ENCODE measurements around the gene AADACL2.

AADACL2 gene

DNA sequence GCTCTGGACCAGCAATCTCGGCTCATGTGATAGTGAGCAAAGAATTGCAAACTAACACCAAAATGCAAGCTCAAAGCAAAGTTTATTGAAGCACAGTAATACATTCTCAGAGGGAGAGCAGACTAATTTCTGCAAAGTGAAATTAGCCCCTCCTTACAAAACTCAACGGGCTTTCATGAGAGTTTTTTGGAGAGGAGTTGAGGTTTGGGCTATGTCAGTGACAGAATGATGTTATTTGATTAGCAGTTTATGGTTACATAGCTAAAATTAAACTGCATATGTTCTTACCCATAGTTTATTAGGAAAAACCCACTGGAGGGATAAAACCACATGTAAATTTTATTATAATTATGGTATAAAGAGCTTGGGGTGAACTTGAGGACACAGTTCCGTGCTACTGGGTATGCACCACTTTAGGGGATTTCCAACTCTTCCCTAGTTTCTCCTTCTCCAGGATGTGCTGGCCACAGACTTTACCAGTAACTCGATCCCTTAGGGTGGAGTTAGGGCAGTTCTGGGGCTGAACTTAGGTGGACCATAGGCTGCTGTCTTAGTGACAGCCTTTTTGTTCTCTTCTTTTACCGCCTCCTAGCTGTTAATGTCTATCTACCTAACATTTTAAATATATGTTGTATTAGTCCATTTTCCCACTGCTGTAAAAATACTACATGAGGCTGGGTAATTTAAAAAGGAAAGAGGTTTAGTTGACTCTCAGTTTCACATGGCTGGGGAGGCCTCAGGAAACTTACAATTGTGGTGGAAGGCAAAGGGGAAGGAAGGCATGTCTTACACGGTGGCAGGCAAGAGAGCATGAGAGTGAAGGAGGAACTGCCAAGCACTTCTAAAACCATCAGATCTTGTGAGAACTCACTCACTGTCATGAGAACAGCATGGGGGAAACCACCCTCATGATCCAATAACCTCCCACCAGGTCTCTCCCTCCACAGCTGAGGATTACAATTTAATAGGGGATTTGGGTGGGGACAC is 8.9 kb upstream of the AADACL2 start:
- no peak for DNase-seq
- H3K4me3 ChIP-seq (ENCODE audit: low read depth, low read length): no peak overlapping the region
- H3K4me1 ChIP-seq: no peaks in the 10 kb centered on the region
- no peaks in the 10 kb centered on the region for H3K36me3 ChIP-seq
- TF ChIP-seq, protein P1, sequence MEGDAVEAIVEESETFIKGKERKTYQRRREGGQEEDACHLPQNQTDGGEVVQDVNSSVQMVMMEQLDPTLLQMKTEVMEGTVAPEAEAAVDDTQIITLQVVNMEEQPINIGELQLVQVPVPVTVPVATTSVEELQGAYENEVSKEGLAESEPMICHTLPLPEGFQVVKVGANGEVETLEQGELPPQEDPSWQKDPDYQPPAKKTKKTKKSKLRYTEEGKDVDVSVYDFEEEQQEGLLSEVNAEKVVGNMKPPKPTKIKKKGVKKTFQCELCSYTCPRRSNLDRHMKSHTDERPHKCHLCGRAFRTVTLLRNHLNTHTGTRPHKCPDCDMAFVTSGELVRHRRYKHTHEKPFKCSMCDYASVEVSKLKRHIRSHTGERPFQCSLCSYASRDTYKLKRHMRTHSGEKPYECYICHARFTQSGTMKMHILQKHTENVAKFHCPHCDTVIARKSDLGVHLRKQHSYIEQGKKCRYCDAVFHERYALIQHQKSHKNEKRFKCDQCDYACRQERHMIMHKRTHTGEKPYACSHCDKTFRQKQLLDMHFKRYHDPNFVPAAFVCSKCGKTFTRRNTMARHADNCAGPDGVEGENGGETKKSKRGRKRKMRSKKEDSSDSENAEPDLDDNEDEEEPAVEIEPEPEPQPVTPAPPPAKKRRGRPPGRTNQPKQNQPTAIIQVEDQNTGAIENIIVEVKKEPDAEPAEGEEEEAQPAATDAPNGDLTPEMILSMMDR (IDR thresholded peaks at IDR 0.05; ENCODE audit: low read depth, low read length): no peak
- no peaks in the 10 kb centered on the region for H3K27me3 ChIP-seq
- no peaks in the 10 kb centered on the region; the same call in 1 of the 2 replicates for H3K9me3 ChIP-seq

DNA sequence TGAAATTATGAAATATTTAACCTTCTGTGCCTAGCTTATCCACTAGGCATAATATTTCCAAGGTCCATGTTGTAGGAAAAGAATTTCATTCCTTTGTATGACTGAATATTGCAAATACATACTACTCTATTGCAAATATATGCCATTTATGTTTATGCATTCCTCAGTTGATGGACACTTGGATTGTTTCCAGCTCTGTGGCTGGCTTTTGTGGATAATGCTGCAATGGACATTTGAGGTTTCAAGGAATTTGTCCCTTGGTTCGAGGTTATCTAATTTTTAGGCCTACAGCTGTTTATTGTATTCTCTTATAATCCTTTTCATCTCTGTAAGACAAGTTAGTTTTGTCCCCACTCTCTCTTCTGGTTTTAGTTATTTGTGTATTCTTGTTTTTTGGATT is 7.7 kb upstream of the AADACL2 start:
- no peak overlapping the region for H3K4me3 ChIP-seq (ENCODE audit: low read depth, low read length)
- TF ChIP-seq, protein P1 (IDR thresholded peaks at IDR 0.05; ENCODE audit: low read depth, low read length): no peak
- no peaks in the 10 kb centered on the region for H3K4me1 ChIP-seq
- DNase-seq: no peak
- H3K36me3 ChIP-seq: no peaks in the 10 kb centered on the region
- no peaks in the 10 kb centered on the region for H3K27me3 ChIP-seq
- H3K9me3 ChIP-seq: no peaks in the 10 kb centered on the region; the same call in 1 of the 2 replicates

DNA sequence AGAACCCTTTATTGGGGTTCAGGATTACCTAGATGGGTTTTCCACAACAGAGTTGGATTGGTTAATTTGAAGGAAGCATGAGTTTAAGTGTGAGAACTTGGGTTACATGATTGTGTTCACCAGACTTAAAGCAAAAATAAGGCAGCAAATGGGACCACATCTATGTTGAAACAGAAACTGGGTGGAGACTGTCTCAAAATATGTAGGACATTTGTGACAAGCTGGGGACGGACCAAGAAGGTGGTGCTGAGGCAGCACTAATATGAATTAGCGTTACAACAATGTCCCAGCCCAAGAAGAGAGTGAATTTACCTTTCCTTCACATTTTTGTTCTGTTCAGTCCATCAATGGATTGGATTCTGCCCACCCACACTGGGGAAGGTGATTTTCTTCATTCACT is 866 bp upstream of the AADACL2 start:
- Histone ChIP-seq H3K4me1 (no peaks in the 10 kb centered on the region), H3K9me3 (no peaks in the 10 kb centered on the region), H3K36me3 (no peaks in the 10 kb centered on the region), H3K4me3 (ENCODE audit: low read depth, low read length) (no peak overlapping the region), H3K27me3 (no peaks in the 10 kb centered on the region)
- TF ChIP-seq, protein P1 (IDR thresholded peaks at IDR 0.05; ENCODE audit: low read depth, low read length): no peak
- no peak for DNase-seq

DNA sequence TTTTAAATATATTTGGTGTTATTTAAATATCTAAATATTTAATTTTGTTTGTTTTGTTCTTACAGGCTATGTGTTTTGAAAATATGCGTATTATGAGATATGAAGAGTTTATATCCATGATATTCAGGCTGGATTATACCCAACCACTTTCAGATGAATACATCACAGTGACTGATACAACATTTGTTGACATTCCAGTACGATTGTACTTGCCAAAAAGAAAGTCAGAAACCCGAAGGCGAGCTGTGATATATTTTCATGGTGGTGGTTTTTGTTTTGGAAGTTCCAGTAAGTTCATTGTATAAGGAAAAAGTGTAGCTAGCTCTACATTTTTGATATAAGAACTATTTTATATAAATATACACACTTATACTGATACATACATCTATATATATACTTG is 6.9 kb downstream of the AADACL2 start:
- H3K9me3 ChIP-seq: no peaks in the 10 kb centered on the region
- H3K27me3 ChIP-seq: no peaks in the 10 kb centered on the region

DNA sequence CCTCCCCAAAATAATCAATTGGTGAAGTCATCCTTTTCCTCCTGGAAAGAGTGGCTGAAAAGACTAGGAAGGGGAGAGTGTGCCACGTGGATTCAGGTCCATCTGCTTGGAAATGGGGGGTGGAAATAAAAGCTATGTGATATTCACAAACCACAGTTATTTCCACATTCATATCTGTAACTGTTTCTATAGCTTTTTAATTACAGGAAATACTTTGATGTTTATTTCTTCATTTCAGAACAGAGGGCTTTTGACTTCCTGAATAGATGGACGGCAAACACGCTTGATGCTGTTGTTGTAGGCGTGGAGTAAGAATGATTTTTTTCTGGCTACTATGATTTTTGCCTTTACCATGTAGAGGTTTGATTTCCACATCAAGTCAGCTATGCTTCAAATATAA is 10.1 kb downstream of the AADACL2 start:
- TF ChIP-seq, protein P1 (IDR thresholded peaks at IDR 0.05; ENCODE audit: low read depth, low read length): no peak
- H3K27me3 ChIP-seq: no peaks in the 10 kb centered on the region
- DNase-seq: no peak
- H3K36me3 ChIP-seq: no peaks in the 10 kb centered on the region
- H3K9me3 ChIP-seq: no peaks in the 10 kb centered on the region
- H3K4me3 ChIP-seq (ENCODE audit: low read depth, low read length): no peak overlapping the region
- H3K4me1 ChIP-seq: no peaks in the 10 kb centered on the region

More for the DNA sequence above, 6.9 kb downstream of the AADACL2 start:
- DNase-seq: no peak
- no peaks in the 10 kb centered on the region for H3K36me3 ChIP-seq
- no peaks in the 10 kb centered on the region for H3K4me1 ChIP-seq
- TF ChIP-seq, protein P1 (IDR thresholded peaks at IDR 0.05; ENCODE audit: low read depth, low read length): no peak
- H3K4me3 ChIP-seq (ENCODE audit: low read depth, low read length): no peak overlapping the region

DNA sequence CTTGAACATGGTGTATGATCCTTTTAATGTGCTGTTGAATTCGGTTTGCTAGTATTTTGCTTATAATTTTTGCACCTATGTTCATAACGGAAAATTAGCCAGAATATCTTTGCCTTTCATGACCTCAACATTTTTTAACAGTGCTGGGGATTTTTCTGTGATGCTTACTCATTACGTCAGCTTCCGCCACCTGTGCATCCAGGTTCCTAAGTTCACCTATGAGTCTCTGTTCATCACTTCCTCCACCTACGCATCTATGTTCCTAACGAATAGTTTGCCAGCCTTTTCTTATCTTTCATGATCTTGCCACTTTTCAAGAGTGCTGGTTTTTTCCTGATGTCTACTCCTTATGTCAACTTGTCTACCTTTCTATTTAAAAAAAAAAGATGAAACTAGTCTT is 16.5 kb downstream of the AADACL2 start:
- Histone ChIP-seq H3K36me3 (no peaks in the 10 kb centered on the region), H3K4me1 (no peaks in the 10 kb centered on the region), H3K4me3 (ENCODE audit: low read depth, low read length) (no peak overlapping the region), H3K9me3 (no peaks in the 10 kb centered on the region), H3K27me3 (no peaks in the 10 kb centered on the region; the same call in 1 of the 2 replicates)
- no peak for DNase-seq
- TF ChIP-seq, protein P1 (IDR thresholded peaks at IDR 0.05; ENCODE audit: low read depth, low read length): no peak
